GM19468 (cell line): ENCODE measurements around the gene NOD1.

Experiments used
- ATAC-seq: cut with Tn5 transposase; IDR thresholded peaks from one replicate; pipeline ENCODE4 v1.9.1; 2021; ENCODE audit warnings: mild to moderate bottlenecking, moderate library complexity, moderate number of reproducible peaks; ENCODE audit not compliant: unreplicated experiment; ENCODE audit errors: extremely low read depth

The NOD1 gene

DNA sequence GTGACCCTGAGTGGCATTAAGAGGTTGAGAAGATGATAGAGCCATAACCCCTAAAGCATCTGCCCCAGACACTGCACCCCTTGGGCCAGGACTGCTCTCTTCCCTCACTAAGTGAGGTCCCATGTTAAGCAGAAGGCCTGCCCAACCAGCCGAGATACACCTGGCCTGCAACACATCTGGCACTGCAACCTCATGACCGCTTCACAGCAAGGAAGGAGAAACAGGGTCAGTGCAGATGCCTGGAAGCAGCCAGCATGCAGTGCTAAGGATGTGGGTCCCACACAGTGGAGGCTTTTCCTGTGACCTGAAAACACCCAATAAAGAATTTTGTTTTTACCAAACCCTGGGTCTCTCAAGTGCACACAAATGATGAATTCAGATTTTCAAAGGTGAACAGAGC is 7.4 kb downstream of the NOD1 start:
- ATAC-seq, result no peak

GRCh38 chr7:30470771-30471170 is 7.8 kb downstream of the NOD1 start:
- ATAC-seq, result no peak

- no peak for ATAC-seq
Measured at GRCh38 chr7:30470163-30470770, 8.3 kb downstream of the NOD1 start.

DNA sequence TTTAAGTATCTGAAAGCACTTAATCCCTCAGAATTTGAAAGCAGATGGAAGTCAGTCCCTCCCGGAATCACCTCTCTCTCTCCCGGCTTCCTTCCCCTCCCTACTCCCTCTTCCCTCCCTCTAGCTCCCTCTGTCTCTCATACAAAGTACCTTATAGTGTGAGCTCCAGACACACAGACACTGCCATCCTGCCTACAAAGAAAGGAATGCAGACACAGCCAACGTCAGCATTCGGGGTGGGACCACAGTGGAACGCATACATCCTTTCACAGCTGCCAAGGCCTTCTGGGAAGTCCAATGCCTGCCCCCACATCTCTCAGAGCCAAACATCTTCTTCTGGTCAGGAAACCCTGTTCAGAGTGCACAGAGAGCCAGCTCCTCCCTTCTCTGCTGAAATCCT is 9.3 kb downstream of the NOD1 start:
- no peak for ATAC-seq

GRCh38 chr7:30468791-30469190 is 9.8 kb downstream of the NOD1 start:
- ATAC-seq, result no peak

DNA sequence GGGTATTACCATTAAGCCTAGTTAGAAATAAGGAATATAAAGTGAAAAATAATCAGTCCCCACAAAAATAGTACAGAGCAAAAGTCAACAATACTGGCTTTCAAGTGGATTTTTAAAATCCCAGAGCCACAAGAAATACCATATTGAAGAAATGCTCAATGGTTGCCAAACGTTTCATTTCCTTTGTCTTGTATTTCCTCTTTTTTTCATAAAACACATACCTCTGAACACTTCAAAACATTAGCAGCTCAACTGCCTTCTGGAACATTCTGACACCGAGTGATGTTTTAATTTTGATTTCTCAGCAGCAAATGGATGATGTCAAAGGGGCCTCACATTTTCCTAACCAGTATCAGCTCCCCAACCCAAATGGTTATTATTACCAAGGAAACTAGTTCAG is 10.5 kb downstream of the NOD1 start:
- ATAC-seq, result no peak

DNA sequence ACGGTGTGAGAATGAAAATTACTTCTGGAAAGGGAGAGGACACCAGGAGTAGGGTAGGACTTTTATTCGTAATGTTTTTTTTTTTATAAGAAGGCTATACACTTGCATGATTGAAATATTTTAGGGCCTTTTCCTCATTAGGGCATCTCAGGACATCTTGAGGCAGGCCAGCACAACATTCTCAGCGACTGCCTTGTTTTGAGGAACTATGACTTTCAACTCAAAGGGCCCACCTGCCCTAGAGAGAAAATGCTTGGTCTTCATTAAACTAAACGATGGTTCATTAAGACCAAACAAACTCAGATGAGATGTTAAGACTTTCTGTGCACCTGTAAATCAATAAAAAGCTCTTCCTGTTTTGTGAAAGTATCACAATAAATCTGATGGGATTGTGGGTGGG is 11.3 kb downstream of the NOD1 start:
- ATAC-seq, result no peak

DNA sequence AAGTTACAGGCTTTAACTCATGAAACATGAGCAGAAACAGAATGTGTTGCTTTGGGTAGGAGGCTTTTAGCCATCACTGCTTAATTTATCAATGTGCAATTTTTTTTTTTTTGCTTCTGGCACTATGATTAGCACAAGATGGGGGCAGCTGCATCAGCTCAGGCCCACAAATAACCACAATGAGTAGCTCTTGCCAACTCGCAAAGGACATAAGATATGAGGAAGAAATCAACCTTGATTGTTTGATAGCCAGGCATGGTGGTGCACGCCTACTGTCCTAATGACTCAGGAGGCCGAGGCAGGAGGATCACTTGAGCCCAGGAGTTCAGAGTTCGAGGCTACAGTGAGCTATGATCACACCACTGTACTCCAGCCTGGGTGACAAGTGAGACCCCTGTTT is 12.3 kb downstream of the NOD1 start:
- no peak for ATAC-seq

- ATAC-seq, result no peak
Measured at GRCh38 chr7:30465811-30466180, 12.8 kb downstream of the NOD1 start.

DNA sequence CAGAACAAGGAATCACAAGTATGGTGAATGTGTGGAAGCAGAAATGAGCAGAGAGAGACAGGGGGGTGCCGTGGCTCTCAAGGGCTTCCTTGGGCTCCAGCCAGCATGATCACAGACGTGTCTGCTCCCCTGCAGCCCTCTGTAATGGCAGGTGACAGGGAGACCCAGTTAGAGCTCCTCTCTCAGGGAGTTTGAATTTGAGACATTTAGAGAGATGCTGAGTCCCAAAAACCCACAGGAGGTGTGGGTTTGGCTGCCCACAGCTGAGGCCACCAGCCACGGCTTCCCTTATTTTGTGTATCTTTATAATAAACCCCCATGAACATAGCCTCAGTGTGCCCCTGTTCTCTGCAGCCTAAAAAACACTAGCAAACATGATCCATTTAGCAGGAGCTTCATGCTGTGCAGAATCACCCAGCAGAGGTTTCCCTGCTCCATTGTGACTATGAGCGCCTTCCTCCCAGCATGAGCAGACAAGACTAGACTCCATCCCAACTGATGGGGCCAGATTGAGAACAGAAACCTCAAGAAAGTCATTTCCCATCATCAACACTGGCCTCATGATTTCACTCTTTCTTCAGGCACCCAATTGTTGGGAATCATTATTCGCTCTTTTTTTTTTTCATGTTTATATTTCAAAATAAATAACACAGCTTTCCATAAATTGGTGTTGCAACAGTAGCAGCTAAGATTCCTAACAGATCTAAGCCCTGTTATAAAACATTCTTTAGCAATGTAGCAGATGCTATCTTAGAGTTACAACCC is 13.4 kb downstream of the NOD1 start:
- ATAC-seq, result no peak

DNA sequence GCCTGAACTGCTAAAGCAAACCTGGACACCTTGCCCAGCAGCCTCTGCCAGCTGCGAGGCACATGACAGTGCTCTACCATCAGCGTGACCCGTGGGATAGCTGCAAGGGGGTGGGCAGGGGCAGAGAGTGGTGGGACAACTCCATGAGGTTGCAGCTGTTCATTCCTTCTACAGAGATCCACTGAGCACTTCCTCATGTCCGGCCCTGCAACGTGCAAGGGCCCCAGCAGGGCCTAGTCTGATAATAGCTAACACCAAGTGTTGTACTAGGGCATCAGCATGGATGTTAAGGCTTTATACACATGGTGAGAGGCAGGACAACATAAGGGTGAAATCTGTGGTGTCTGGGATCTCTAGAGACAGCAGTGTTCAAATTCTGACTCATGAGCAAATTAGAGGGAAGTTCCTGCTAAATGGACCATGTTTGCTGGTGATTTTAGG is 14.3 kb downstream of the NOD1 start:
- ATAC-seq, result no peak

- peak; percentile 44 for ATAC-seq
Measured at GRCh38 chr7:30463405-30464145, 15.0 kb downstream of the NOD1 start.

DNA sequence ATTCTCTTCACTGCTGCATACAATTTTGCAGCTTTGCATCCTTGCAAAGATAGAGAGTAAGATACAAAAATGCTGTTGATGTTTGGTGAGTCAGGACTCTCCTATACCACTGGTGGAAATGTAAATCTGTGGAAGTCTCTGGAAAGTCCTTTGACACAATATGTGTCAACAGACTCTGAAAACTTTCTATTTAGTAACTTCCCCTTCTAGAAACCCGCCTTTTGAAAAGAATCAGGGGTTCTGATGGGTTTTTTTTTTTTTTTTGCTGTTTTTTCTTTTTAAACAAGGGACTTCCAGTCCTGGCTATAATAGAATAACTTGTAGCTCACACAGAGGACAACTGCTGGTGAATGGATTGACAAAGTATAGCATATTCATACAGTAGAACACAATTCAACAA is 16.4 kb downstream of the NOD1 start:
- ATAC-seq, result no peak

DNA sequence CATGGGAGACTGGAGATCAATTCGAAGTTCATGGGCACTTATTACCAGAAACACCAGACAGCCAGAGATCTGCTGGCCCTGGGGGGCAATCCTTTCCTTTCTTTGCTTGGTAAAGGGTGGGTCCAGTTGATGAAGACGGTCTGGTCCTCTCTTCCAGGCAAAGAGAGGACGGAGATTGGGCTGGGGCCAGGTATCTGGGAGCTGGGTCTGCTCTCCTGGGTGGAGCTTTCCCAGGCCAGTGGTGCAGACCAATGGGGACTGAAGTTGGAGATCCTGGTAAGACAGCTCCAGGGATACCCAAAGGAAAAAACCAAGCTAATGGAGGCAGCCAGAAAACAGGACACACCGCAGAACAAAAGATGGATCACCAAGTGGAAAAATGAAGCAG is 18.3 kb downstream of the NOD1 start:
- ATAC-seq, result no peak

DNA sequence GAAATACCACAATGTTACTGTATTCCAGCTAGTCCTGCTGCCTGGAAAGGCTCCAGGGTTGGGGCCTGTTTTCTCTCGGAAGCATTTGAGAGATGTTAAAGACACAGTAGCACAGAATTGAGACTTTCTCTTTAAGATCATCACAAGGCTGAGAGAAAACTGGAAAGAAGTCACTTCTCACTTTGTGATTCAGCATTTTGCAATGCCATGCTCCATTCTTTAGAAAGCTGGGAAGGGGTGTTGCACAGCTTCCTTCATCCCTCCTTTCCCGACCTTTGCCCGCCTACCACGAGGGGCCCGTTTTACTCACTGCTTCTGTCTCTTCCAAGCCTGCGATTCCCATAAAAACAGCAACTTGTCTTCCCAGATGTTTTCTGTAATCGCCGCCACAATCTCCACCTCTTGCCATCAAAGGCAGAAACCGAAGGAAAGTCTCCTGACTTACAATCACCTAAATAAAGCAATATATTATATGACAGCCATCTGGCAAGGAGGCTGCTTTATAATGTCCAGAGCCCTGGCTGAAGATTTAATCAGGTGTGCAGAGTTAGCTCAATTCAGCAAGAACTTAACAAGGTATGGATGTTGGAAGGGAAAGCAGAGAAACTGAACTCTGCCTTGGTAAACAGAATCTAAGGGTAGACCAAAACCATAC is 18.9 kb downstream of the NOD1 start:
- no peak for ATAC-seq

- no peak for ATAC-seq
Measured at GRCh38 chr7:30458311-30458710, 20.3 kb downstream of the NOD1 start.

GRCh38 chr7:30453921-30454320 is 24.7 kb downstream of the NOD1 start:
- ATAC-seq, result no peak

- ATAC-seq, result no peak
Measured at GRCh38 chr7:30453016-30453415, 25.6 kb downstream of the NOD1 start.

DNA sequence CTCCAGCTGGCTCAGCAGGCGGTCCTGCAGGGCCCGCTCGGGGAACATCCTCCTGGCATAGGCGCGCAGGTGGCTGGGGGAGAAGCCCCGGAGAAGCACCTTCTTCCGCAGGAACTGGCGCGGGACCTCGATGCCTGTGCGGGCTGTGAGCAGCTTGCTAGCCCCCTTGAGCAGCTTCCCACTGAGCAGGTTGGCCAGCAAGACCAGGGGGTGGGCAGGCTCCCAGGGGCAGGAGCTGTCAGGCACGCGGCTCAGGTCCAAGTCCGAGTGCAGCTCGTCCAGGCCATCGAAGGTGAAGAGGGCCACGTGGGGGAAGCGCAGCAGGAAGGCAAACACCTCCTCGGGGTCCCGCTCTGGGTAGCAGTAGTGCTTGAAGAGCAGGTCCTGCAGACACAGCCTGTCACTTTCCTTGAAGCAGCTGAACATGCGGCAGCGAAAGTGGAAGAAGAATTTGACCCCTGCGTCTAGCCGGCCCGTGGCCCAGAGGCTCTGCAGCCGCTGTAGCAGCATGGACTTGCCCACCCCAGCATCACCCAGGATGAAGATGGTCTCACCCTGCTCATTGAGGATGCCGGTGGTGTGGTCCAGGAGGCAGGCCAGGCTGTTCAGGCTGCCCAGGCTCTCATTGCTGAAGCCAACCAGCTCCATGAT is 26.2 kb downstream of the NOD1 start:
- no peak for ATAC-seq

GRCh38 chr7:30451539-30452279 is 26.9 kb downstream of the NOD1 start:
- no peak for ATAC-seq
